K562 (cell line): Measurements from ENCODE around the gene MBNL1. TPM values are rescaled to one million over a fixed set of nuclear protein-coding genes. Genes with fewer than 3 reads are reported as not detected.

Source experiments
- BRD9 ChIP-seq: fragments of 450-650 bp; IDR thresholded peaks from 2 replicates; pipeline ENCODE4 v1.6.1; 2018; ENCODE audit warnings: low read depth; ENCODE audit not compliant: partially characterized antibody
- DMBX1 ChIP-seq: fragments of 250-450 bp; sonication (Bioruptor Pico); IDR thresholded peaks from 2 replicates; pipeline ENCODE4 v1.8.0; 2022; ENCODE audit warnings: inconsistent platforms, mild to moderate bottlenecking, moderate library complexity, borderline replicate concordance
- EP400 ChIP-seq: fragments of 450-650 bp; IDR thresholded peaks from 2 replicates; pipeline ENCODE4 v1.6.1; 2017; ENCODE audit warnings: antibody characterized with exemption, mild to moderate bottlenecking, moderate library complexity
- HOXB6 ChIP-seq: fragments of 250-450 bp; sonication (Bioruptor Pico); IDR thresholded peaks from 2 replicates; pipeline ENCODE4 v1.5.1; 2022; ENCODE audit warnings: mild to moderate bottlenecking, borderline replicate concordance
- ILK ChIP-seq: fragments of 450-650 bp; IDR thresholded peaks from 2 replicates; pipeline ENCODE4 v1.6.1; 2016; ENCODE audit warnings: missing genetic modification characterization, low read depth, mild to moderate bottlenecking, missing compliant biosample characterization, moderate library complexity, borderline replicate concordance
- KDM4B ChIP-seq, 2 experiments: fragments of 450-650 bp in 1 of 2; sonication (generic) in 1 of 2; IDR thresholded peaks; 2 replicates each; pipeline ENCODE4 v1.6.1; 2016 to 2017; ENCODE audit warnings: borderline replicate concordance in 2 of 2, antibody characterized with exemption in 1 of 2, low read depth in 1 of 2, mild to moderate bottlenecking in 1 of 2
- MCM7 ChIP-seq, 2 experiments: fragments of 450-650 bp; IDR thresholded peaks; 2 replicates each; pipeline ENCODE4 v1.6.1; 2016 to 2018
- POLR3G ChIP-seq: IDR thresholded peaks from 2 replicates; pipeline ENCODE4 v1.6.1; 2011; ENCODE audit not compliant: insufficient read length, insufficient replicate concordance; ENCODE audit errors: extremely low read depth
- PRMT5 ChIP-seq: sonication (generic); formaldehyde crosslinking; IDR thresholded peaks from 2 replicates; pipeline ENCODE4 v1.5.0; 2020; ENCODE audit warnings: missing genetic modification reagents
- RHOXF2B ChIP-seq: fragments of 250-450 bp; sonication (Bioruptor Pico); conservative IDR thresholded peaks from 2 replicates; pipeline ENCODE4 v1.5.1; 2021
- SIN3A ChIP-seq, 2 experiments: fragments of 150-350 bp in 1 of 2; IDR thresholded peaks; 2 replicates each; pipeline ENCODE4 v1.6.1; 2011 to 2016; ENCODE audit warnings: borderline replicate concordance in 2 of 2, low read depth in 2 of 2, low read length in 2 of 2, mild to moderate bottlenecking in 2 of 2, moderate library complexity in 2 of 2; ENCODE audit not compliant: control insufficient read depth in 1 of 2
- ZNF695 ChIP-seq: fragments of 450-650 bp; formaldehyde crosslinking; IDR thresholded peaks from 2 replicates; pipeline ENCODE4 v1.4.0; 2020; ENCODE audit warnings: mild to moderate bottlenecking, moderate library complexity
- polyA plus RNA-seq, 8 experiments: library from polyadenylated mRNA; depleted of rRNA in 4 of 8; stranded (reverse) in 5 of 8; unstranded in 3 of 8; fragments of >200 nt; fragmentation: Nextera tagmentation in 2 of 8; fragmentation: Illumina TruSeq in 1 of 8; extraction: Ambion mirVana in 2 of 8; extraction: Trizol in 1 of 8; gene quantifications; 2 replicates each; pipeline versions ENCODE4 v1.2.1 to v1.2.3, GENCODE V29; 2011 to 2014; ENCODE audit warnings: inconsistent platforms in 1 of 8, missing spikeins in 1 of 8
- total RNA-seq, 7 experiments: library from RNA; depleted of rRNA in 6 of 7; stranded (reverse); fragments of >200 nt in 6 of 7; fragmentation: Illumina TruSeq in 2 of 7; extraction: Trizol in 2 of 7; gene quantifications; 2 replicates each; pipeline versions ENCODE4 v1.2.1 to v1.2.3, GENCODE V29; 2011 to 2021; ENCODE audit warnings: low replicate concordance in 1 of 7
- TF ChIP-seq, protein P1 (sequence below): fragments of 250-450 bp; sonication (Bioruptor Pico); IDR thresholded peaks from 2 replicates; pipeline ENCODE4 v1.4.0; 2020; ENCODE audit warnings: mild to moderate bottlenecking, moderate library complexity, borderline replicate concordance
- TF ChIP-seq, protein P2 (sequence below): fragments of 450-650 bp; formaldehyde crosslinking; IDR thresholded peaks from 2 replicates; pipeline ENCODE4 v1.4.0; 2022; ENCODE audit warnings: mild to moderate bottlenecking, moderate library complexity
- TF ChIP-seq, protein P3 (sequence below): fragments of 250-450 bp; sonication (Bioruptor Pico); IDR thresholded peaks from 2 replicates; pipeline ENCODE4 v1.8.0; 2021; ENCODE audit warnings: mild to moderate bottlenecking, moderate library complexity
- TF ChIP-seq, protein P4 (sequence below): fragments of 250-450 bp; sonication (Bioruptor Pico); IDR thresholded peaks from 2 replicates; pipeline ENCODE4 v1.6.1; 2021; ENCODE audit warnings: mild to moderate bottlenecking
- TF ChIP-seq, protein P5 (sequence below): sonication (generic); formaldehyde crosslinking; IDR thresholded peaks from 2 replicates; pipeline ENCODE4 v1.8.1; 2023; ENCODE audit warnings: mild to moderate bottlenecking, missing genetic modification reagents
- TF ChIP-seq, protein P6 (sequence below): fragments of 450-650 bp; IDR thresholded peaks from 2 replicates; pipeline ENCODE4 v1.7.1; 2018; ENCODE audit warnings: mild to moderate bottlenecking, low read depth; ENCODE audit not compliant: partially characterized antibody

MBNL1 gene
- total and polyA plus RNA-seq, 9 of the 15 experiments (the other 6 are each of a cell fraction or from before 2014, with no cell fraction given), result 70.3 to 243 (median 220) TPM

DNA sequence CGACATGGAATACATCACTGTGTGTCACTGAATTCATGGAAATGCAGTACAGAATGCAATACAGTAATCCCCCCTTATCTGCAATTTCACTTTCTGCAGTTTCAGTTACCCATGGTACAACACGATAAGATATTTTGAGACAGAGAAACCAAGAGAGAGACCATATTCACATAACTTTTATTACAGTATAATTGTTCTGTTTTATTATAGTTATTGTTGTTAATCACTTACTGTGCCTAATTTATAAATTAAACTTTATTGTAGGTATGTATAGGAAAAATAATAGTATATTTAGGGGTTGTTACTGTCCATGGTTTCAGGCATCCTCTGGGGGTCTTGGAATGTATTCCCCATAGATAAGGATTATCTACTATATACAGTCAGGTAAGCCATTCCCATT lies 61.8 kb downstream of the MBNL1 start (continued):
- no peak for TF ChIP-seq MCM7 (IDR thresholded peaks at IDR 0.05)
- TF ChIP-seq RHOXF2B (CRISPR knock-in tag), result no peak
- no peak for TF ChIP-seq ZNF695 (CRISPR knock-in tag)
- no peak for TF ChIP-seq BRD9
- 0 out of 2 replicates have a peak, but pooled peaks have one; percentile 8 for TF ChIP-seq EP400
- no peak for TF ChIP-seq KDM4B (IDR thresholded peaks at IDR 0.05; ENCODE audit: borderline replicate concordance in 2 of 2, low read depth in 1 of 2)
- TF ChIP-seq, protein P1, sequence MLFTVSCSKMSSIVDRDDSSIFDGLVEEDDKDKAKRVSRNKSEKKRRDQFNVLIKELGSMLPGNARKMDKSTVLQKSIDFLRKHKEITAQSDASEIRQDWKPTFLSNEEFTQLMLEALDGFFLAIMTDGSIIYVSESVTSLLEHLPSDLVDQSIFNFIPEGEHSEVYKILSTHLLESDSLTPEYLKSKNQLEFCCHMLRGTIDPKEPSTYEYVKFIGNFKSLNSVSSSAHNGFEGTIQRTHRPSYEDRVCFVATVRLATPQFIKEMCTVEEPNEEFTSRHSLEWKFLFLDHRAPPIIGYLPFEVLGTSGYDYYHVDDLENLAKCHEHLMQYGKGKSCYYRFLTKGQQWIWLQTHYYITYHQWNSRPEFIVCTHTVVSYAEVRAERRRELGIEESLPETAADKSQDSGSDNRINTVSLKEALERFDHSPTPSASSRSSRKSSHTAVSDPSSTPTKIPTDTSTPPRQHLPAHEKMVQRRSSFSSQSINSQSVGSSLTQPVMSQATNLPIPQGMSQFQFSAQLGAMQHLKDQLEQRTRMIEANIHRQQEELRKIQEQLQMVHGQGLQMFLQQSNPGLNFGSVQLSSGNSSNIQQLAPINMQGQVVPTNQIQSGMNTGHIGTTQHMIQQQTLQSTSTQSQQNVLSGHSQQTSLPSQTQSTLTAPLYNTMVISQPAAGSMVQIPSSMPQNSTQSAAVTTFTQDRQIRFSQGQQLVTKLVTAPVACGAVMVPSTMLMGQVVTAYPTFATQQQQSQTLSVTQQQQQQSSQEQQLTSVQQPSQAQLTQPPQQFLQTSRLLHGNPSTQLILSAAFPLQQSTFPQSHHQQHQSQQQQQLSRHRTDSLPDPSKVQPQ (CRISPR knock-in tag), result no peak
- TF ChIP-seq DMBX1 (CRISPR knock-in tag), result no peak
- TF ChIP-seq, protein P2, sequence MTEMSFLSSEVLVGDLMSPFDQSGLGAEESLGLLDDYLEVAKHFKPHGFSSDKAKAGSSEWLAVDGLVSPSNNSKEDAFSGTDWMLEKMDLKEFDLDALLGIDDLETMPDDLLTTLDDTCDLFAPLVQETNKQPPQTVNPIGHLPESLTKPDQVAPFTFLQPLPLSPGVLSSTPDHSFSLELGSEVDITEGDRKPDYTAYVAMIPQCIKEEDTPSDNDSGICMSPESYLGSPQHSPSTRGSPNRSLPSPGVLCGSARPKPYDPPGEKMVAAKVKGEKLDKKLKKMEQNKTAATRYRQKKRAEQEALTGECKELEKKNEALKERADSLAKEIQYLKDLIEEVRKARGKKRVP (CRISPR knock-in tag), result 0 out of 2 replicates have a peak, but pooled peaks have one; percentile 6
- TF ChIP-seq, protein P3, sequence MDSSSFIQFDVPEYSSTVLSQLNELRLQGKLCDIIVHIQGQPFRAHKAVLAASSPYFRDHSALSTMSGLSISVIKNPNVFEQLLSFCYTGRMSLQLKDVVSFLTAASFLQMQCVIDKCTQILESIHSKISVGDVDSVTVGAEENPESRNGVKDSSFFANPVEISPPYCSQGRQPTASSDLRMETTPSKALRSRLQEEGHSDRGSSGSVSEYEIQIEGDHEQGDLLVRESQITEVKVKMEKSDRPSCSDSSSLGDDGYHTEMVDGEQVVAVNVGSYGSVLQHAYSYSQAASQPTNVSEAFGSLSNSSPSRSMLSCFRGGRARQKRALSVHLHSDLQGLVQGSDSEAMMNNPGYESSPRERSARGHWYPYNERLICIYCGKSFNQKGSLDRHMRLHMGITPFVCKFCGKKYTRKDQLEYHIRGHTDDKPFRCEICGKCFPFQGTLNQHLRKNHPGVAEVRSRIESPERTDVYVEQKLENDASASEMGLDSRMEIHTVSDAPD (CRISPR knock-in tag), result no peak
- TF ChIP-seq POLR3G, result no peak
- no peak for TF ChIP-seq HOXB6 (CRISPR knock-in tag)
- TF ChIP-seq ILK (tag), result no peak
- TF ChIP-seq, protein P4, sequence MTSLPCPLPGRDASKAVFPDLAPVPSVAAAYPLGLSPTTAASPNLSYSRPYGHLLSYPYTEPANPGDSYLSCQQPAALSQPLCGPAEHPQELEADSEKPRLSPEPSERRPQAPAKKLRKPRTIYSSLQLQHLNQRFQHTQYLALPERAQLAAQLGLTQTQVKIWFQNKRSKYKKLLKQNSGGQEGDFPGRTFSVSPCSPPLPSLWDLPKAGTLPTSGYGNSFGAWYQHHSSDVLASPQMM (CRISPR knock-in tag), result no peak
- TF ChIP-seq, protein P5, sequence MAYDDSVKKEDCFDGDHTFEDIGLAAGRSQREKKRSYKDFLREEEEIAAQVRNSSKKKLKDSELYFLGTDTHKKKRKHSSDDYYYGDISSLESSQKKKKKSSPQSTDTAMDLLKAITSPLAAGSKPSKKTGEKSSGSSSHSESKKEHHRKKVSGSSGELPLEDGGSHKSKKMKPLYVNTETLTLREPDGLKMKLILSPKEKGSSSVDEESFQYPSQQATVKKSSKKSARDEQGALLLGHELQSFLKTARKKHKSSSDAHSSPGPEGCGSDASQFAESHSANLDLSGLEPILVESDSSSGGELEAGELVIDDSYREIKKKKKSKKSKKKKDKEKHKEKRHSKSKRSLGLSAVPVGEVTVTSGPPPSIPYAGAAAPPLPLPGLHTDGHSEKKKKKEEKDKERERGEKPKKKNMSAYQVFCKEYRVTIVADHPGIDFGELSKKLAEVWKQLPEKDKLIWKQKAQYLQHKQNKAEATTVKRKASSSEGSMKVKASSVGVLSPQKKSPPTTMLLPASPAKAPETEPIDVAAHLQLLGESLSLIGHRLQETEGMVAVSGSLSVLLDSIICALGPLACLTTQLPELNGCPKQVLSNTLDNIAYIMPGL (CRISPR knock-in tag), result no peak
- TF ChIP-seq PRMT5, result no peak
- TF ChIP-seq SIN3A (IDR thresholded peaks at IDR 0.05; ENCODE audit: borderline replicate concordance in 2 of 2, control insufficient read depth in 1 of 2, low read depth in 2 of 2, low read length in 2 of 2), result no peak
- TF ChIP-seq, protein P6, sequence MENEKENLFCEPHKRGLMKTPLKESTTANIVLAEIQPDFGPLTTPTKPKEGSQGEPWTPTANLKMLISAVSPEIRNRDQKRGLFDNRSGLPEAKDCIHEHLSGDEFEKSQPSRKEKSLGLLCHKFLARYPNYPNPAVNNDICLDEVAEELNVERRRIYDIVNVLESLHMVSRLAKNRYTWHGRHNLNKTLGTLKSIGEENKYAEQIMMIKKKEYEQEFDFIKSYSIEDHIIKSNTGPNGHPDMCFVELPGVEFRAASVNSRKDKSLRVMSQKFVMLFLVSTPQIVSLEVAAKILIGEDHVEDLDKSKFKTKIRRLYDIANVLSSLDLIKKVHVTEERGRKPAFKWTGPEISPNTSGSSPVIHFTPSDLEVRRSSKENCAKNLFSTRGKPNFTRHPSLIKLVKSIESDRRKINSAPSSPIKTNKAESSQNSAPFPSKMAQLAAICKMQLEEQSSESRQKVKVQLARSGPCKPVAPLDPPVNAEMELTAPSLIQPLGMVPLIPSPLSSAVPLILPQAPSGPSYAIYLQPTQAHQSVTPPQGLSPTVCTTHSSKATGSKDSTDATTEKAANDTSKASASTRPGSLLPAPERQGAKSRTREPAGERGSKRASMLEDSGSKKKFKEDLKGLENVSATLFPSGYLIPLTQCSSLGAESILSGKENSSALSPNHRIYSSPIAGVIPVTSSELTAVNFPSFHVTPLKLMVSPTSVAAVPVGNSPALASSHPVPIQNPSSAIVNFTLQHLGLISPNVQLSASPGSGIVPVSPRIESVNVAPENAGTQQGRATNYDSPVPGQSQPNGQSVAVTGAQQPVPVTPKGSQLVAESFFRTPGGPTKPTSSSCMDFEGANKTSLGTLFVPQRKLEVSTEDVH, result peak; percentile 39
